Esophagus muscularis mucosa (tissue), 4 donors: Measurements from ENCODE around the gene MSRB3.

ENCODE experiments used
- EP300 ChIP-seq: sonication (generic); formaldehyde crosslinking; IDR thresholded peaks from one replicate; pipeline ENCODE4 v1.6.1; 2017; ENCODE audit warnings: antibody characterized with exemption
- POLR2A ChIP-seq: fragments of 450-650 bp; IDR thresholded peaks from one replicate; pipeline ENCODE4 v1.6.1; 2017; ENCODE audit warnings: antibody characterized with exemption, moderate library complexity, mild to moderate bottlenecking, low read depth
- TF ChIP-seq, protein P1 (sequence below), 3 experiments: fragments of 200-600 bp in 2 of 3; fragments of 450-650 bp in 1 of 3; sonication (generic) in 2 of 3; IDR thresholded peaks; one replicate each; pipeline ENCODE4 v1.5.1; 2017 to 2019; ENCODE audit warnings: antibody characterized with exemption in 3 of 3, mild to moderate bottlenecking in 2 of 3, moderate library complexity in 1 of 3

DNA sequence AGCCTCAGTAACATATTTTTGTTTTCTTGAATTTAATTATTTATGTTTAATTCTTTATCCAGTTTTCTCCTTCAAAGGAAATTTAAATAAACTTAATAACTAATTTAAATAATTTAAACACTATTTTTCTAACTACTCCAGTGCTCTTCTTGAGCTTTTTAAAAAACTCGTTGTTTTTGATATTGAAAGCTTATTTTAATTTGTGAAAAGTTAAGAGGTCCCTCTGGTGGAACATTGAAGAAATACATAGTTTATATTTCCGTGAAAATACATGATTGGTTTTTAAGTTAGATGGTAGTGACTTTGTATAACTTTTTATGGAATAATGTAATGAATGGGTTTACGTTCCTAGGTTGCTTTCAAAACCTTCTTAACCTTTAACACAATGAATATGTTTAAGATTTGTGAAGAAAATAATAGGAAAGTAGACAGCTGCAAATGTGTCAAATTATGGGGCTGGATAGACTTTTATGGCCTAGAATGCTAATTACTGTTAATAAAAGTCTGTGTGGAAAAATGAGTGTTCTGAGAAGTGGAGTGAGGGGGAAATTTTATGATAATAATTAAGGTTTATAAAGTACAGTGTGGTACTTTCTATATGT, 45.9 kb upstream of the MSRB3 start:
- TF ChIP-seq POLR2A (no peak), EP300 (no peak)
- TF ChIP-seq, protein P1, sequence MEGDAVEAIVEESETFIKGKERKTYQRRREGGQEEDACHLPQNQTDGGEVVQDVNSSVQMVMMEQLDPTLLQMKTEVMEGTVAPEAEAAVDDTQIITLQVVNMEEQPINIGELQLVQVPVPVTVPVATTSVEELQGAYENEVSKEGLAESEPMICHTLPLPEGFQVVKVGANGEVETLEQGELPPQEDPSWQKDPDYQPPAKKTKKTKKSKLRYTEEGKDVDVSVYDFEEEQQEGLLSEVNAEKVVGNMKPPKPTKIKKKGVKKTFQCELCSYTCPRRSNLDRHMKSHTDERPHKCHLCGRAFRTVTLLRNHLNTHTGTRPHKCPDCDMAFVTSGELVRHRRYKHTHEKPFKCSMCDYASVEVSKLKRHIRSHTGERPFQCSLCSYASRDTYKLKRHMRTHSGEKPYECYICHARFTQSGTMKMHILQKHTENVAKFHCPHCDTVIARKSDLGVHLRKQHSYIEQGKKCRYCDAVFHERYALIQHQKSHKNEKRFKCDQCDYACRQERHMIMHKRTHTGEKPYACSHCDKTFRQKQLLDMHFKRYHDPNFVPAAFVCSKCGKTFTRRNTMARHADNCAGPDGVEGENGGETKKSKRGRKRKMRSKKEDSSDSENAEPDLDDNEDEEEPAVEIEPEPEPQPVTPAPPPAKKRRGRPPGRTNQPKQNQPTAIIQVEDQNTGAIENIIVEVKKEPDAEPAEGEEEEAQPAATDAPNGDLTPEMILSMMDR (IDR thresholded peaks at IDR 0.05): peak; percentile 31 to 53 (median 53)
